ENCODE results near the gene CCDC86. TPM values are rescaled to one million over a fixed set of nuclear protein-coding genes. Genes with fewer than 3 reads are reported as not detected.

CCDC86 gene
- total and polyA plus RNA-seq, 12 donors: 14.7 to 52.4 (median 29.8) TPM

- no peak for TF ChIP-seq POLR2A (IDR thresholded peaks at IDR 0.05)
- TF ChIP-seq, protein P1, sequence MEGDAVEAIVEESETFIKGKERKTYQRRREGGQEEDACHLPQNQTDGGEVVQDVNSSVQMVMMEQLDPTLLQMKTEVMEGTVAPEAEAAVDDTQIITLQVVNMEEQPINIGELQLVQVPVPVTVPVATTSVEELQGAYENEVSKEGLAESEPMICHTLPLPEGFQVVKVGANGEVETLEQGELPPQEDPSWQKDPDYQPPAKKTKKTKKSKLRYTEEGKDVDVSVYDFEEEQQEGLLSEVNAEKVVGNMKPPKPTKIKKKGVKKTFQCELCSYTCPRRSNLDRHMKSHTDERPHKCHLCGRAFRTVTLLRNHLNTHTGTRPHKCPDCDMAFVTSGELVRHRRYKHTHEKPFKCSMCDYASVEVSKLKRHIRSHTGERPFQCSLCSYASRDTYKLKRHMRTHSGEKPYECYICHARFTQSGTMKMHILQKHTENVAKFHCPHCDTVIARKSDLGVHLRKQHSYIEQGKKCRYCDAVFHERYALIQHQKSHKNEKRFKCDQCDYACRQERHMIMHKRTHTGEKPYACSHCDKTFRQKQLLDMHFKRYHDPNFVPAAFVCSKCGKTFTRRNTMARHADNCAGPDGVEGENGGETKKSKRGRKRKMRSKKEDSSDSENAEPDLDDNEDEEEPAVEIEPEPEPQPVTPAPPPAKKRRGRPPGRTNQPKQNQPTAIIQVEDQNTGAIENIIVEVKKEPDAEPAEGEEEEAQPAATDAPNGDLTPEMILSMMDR (IDR thresholded peaks at IDR 0.05): no peak
- Histone ChIP-seq H3K4me3 (no peak overlapping the region), H3K27me3 (peaks cover 6% of the 10 kb centered on the region), H3K9me3 (replicated peaks in 1 of 3) (no peaks in the 10 kb centered on the region), H3K36me3 (replicated peaks in 1 of 2) (no peaks in the 10 kb centered on the region), H3K27ac (no peak overlapping the region), H3K4me1 (replicated peaks in 1 of 2) (no peaks in the 10 kb centered on the region)
- intact Hi-C loops (cut with DNase I): no loop called here
- DNase-seq: no peak
- WGBS, 4 donors: 78 to 88% (median 83%) methylated on average over 12 to 17 of the region's 17 CpGs
Measured at GRCh38 chr11:60797846-60798630, 43.9 kb upstream of the CCDC86 start.

GRCh38 chr11:60798631-60799030, 43.3 kb upstream of the CCDC86 start:
- peaks cover 6% of the 10 kb centered on the region for H3K27me3 ChIP-seq
- 17 to 100% (median 93%) methylated on average over 1 to 3 of the region's 3 CpGs for WGBS, 4 donors
- no peak overlapping the region for H3K4me3 ChIP-seq
- intact Hi-C loops (cut with DNase I): no loop called here
- TF ChIP-seq POLR2A (IDR thresholded peaks at IDR 0.05): no peak
- TF ChIP-seq, protein P1 (IDR thresholded peaks at IDR 0.05): no peak
- no peaks in the 10 kb centered on the region for H3K36me3 ChIP-seq (replicated peaks in 1 of 2)
- no peaks in the 10 kb centered on the region for H3K9me3 ChIP-seq (replicated peaks in 1 of 3)
- no peak overlapping the region for H3K27ac ChIP-seq
- H3K4me1 ChIP-seq (replicated peaks in 1 of 2): no peaks in the 10 kb centered on the region
- no peak for DNase-seq

- 87 to 89% (median 88%) methylated on average over 10 of the region's 10 CpGs for WGBS, 4 donors
- Histone ChIP-seq H3K27ac (no peak overlapping the region), H3K27me3 (peaks cover 6% of the 10 kb centered on the region), H3K4me1 (replicated peaks in 1 of 2) (no peaks in the 10 kb centered on the region), H3K36me3 (replicated peaks in 1 of 2) (no peaks in the 10 kb centered on the region), H3K4me3 (no peak overlapping the region), H3K9me3 (replicated peaks in 1 of 3) (no peaks in the 10 kb centered on the region)
- no peak for DNase-seq
- TF ChIP-seq POLR2A (IDR thresholded peaks at IDR 0.05): no peak
- TF ChIP-seq, protein P1 (IDR thresholded peaks at IDR 0.05): no peak
- intact Hi-C loops (cut with DNase I): no loop called here
Measured at GRCh38 chr11:60801194-60801593, 40.7 kb upstream of the CCDC86 start.

DNA sequence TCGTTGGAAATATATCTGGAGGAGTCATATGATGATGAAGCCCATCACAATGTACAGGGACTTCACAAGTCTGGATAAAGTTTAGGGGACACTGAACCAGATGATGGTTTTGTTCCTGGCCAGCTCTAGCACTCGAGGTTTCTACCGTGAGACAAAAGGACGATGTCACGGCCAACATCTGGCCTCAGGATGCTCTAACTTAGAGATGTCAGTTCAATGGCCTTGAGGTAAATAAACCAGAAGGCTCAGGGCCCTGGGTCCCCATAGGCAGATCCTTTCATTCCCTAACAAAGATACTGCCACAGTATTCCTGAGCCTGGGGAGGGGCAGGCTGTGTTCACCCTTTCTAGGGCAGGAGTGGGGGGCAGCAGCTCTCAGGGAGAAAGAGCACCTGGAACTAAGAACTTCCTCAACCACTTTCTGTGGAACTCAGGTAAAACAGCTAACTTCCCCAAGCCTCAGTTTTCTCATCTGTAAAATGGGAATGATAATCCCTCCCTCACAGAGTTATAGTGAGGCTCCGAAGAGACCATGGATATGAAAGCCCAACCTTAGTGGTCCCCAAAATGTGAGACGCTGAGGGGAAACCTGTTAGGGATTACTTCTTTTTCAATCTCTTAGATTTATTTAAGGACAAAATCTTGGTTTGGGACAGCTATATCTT, 38.5 kb upstream of the CCDC86 start:
- no peak overlapping the region for H3K27ac ChIP-seq
- no peaks in the 10 kb centered on the region for H3K9me3 ChIP-seq (replicated peaks in 1 of 3)
- no peaks in the 10 kb centered on the region for H3K27me3 ChIP-seq
- WGBS, 4 donors: 55 to 73% (median 69%) methylated on average over 7 of the region's 7 CpGs
- TF ChIP-seq POLR2A (IDR thresholded peaks at IDR 0.05): no peak
- TF ChIP-seq, protein P1 (IDR thresholded peaks at IDR 0.05): no peak
- no peak overlapping the region for H3K4me3 ChIP-seq
- H3K36me3 ChIP-seq (replicated peaks in 1 of 2): no peaks in the 10 kb centered on the region
- no peaks in the 10 kb centered on the region for H3K4me1 ChIP-seq (replicated peaks in 1 of 2)
- intact Hi-C loops (cut with DNase I): no loop called here
- no peak for DNase-seq

Measured in adrenal gland (tissue), 12 donors.